Measurements from ENCODE around the gene PRKCH. TPM values are rescaled to one million over a fixed set of nuclear protein-coding genes. Genes with fewer than 3 reads are reported as not detected.

PRKCH gene
- total and polyA plus RNA-seq, 10 of the 15 experiments (the other 5 are each of a cell fraction or from before 2014, with no cell fraction given) = 10.7 to 140 (median 33.2) TPM

DNA sequence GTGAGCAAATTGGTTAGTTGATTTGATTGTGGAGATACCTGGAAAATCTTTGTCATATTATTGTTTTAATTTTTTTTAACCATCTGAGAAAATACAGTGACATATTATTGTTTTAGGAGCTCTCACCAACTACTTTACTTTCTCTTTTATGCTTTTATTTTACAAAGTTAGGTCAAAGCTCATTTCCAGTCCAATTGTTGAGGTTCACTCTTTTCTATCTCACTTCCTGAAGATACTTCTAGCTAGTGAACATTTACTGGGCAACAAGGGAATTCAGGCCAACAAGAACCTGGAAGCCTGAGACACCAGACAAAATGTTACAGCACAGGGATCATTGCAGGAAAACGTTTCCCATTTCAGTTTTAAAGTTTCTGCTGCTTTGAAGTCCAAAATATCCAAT is 44.1 kb upstream of the PRKCH start:
- no peak for ATAC-seq
- no peaks in the 10 kb centered on the region for H4K20me1 ChIP-seq (ENCODE audit: control insufficient read depth, insufficient read depth)
- no peaks in the 10 kb centered on the region for H3K79me2 ChIP-seq (ENCODE audit: control insufficient read depth, insufficient read depth, low read length)
- no peak overlapping the region for H3K4me3 ChIP-seq
- in situ Hi-C loops (cut with MboI) = no loop called here
- H2AFZ ChIP-seq (ENCODE audit: control insufficient read depth, low read depth, low read length) = no peak overlapping the region
- no peaks in the 10 kb centered on the region; the same call in 2 of the 3 replicates for H3K9me3 ChIP-seq (replicated peaks; ENCODE audit: control insufficient read depth, insufficient read depth, low read length)
- SMC1A ChIA-PET (ENCODE audit: uncharacterized antibody, unreplicated experiment) = interaction anchor here (1.0 to 1.2 kb wide), 2 partner anchors 8 to 560 kb away, joined by 3 to 5 read pairs; no protein-coding TSS in a partner anchor
- H3K27me3 ChIP-seq (replicated peaks in 1 of 2; ENCODE audit: control insufficient read depth in 2 of 2, insufficient read depth in 2 of 2, low read length in 1 of 2) = peaks cover 2 to 20% of the 10 kb centered on the region in 2 experiments
- TF ChIP-seq BACH1 (IDR thresholded peaks at IDR 0.05; ENCODE audit: borderline replicate concordance) (no peak), MYB (IDR thresholded peaks at IDR 0.05; ENCODE audit: borderline replicate concordance, low read depth, low read length) (no peak), CBX5 (IDR thresholded peaks at IDR 0.05; ENCODE audit: low read depth) (no peak), MEF2A (IDR thresholded peaks at IDR 0.05; ENCODE audit: insufficient read depth, low read depth, low read length) (no peak), JUNB (IDR thresholded peaks at IDR 0.05) (no peak), FOXM1 (IDR thresholded peaks at IDR 0.05; ENCODE audit: low read depth, low read length) (no peak), ZNF622 (IDR thresholded peaks at IDR 0.05) (no peak), POLR2A (IDR thresholded peaks at IDR 0.05; ENCODE audit: low read depth, low read length) (no peak), BCL11A (IDR thresholded peaks at IDR 0.05; ENCODE audit: low read depth, low read length) (no peak), IRF4 (IDR thresholded peaks at IDR 0.05; ENCODE audit: low read depth, low read length) (no peak), JUND (IDR thresholded peaks at IDR 0.05; ENCODE audit: low read depth, low read length) (no peak), NRF1 (conservative IDR thresholded peaks at IDR 0.05; ENCODE audit: low read depth, low read length) (no peak), STAT3 (IDR thresholded peaks at IDR 0.05; ENCODE audit: low read depth, low read length) (no peak)
- TF ChIP-seq, protein P1, sequence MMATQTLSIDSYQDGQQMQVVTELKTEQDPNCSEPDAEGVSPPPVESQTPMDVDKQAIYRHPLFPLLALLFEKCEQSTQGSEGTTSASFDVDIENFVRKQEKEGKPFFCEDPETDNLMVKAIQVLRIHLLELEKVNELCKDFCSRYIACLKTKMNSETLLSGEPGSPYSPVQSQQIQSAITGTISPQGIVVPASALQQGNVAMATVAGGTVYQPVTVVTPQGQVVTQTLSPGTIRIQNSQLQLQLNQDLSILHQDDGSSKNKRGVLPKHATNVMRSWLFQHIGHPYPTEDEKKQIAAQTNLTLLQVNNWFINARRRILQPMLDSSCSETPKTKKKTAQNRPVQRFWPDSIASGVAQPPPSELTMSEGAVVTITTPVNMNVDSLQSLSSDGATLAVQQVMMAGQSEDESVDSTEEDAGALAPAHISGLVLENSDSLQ (IDR thresholded peaks at IDR 0.05) = no peak
- TF ChIP-seq, protein P2, sequence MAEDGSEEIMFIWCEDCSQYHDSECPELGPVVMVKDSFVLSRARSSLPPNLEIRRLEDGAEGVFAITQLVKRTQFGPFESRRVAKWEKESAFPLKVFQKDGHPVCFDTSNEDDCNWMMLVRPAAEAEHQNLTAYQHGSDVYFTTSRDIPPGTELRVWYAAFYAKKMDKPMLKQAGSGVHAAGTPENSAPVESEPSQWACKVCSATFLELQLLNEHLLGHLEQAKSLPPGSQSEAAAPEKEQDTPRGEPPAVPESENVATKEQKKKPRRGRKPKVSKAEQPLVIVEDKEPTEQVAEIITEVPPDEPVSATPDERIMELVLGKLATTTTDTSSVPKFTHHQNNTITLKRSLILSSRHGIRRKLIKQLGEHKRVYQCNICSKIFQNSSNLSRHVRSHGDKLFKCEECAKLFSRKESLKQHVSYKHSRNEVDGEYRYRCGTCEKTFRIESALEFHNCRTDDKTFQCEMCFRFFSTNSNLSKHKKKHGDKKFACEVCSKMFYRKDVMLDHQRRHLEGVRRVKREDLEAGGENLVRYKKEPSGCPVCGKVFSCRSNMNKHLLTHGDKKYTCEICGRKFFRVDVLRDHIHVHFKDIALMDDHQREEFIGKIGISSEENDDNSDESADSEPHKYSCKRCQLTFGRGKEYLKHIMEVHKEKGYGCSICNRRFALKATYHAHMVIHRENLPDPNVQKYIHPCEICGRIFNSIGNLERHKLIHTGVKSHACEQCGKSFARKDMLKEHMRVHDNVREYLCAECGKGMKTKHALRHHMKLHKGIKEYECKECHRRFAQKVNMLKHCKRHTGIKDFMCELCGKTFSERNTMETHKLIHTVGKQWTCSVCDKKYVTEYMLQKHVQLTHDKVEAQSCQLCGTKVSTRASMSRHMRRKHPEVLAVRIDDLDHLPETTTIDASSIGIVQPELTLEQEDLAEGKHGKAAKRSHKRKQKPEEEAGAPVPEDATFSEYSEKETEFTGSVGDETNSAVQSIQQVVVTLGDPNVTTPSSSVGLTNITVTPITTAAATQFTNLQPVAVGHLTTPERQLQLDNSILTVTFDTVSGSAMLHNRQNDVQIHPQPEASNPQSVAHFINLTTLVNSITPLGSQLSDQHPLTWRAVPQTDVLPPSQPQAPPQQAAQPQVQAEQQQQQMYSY (CRISPR knock-in tag; IDR thresholded peaks at IDR 0.05) = no peak
- TF ChIP-seq, protein P3, sequence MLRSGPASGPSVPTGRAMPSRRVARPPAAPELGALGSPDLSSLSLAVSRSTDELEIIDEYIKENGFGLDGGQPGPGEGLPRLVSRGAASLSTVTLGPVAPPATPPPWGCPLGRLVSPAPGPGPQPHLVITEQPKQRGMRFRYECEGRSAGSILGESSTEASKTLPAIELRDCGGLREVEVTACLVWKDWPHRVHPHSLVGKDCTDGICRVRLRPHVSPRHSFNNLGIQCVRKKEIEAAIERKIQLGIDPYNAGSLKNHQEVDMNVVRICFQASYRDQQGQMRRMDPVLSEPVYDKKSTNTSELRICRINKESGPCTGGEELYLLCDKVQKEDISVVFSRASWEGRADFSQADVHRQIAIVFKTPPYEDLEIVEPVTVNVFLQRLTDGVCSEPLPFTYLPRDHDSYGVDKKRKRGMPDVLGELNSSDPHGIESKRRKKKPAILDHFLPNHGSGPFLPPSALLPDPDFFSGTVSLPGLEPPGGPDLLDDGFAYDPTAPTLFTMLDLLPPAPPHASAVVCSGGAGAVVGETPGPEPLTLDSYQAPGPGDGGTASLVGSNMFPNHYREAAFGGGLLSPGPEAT (IDR thresholded peaks at IDR 0.05; ENCODE audit: low read depth) = no peak
- TF ChIP-seq, protein P4, sequence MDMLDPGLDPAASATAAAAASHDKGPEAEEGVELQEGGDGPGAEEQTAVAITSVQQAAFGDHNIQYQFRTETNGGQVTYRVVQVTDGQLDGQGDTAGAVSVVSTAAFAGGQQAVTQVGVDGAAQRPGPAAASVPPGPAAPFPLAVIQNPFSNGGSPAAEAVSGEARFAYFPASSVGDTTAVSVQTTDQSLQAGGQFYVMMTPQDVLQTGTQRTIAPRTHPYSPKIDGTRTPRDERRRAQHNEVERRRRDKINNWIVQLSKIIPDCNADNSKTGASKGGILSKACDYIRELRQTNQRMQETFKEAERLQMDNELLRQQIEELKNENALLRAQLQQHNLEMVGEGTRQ (IDR thresholded peaks at IDR 0.05; ENCODE audit: borderline replicate concordance, low read depth, low read length) = no peak
- DNase-seq (ENCODE audit: low read depth, low spot score) = no peak
- no peak overlapping the region for H3K9ac ChIP-seq (ENCODE audit: control insufficient read depth, insufficient read depth, low read length)
- CTCF ChIA-PET = interaction anchor here (1.0 kb wide), 2 partner anchors 8 to 20 kb away, joined by 4 read pairs; no protein-coding TSS in a partner anchor
- H3K4me2 ChIP-seq (ENCODE audit: control insufficient read depth, insufficient read depth) = no peak overlapping the region
- H3K27ac ChIP-seq (ENCODE audit: control insufficient read depth, insufficient read depth) = no peak overlapping the region
- BruUV-seq (replicated peaks) = no TSS peak
- WGBS (ENCODE audit: insufficient coverage, insufficient replicate concordance, low lambda C conversion rate, missing lambda C conversion rate) = 0% methylated on average over 1 of the region's 1 CpG
- POLR2A ChIA-PET = interaction anchor here (0.5 kb wide), 1 partner anchor 235 kb away, joined by 6 read pairs; no protein-coding TSS in a partner anchor
- H3K4me1 ChIP-seq (ENCODE audit: control insufficient read depth, insufficient read depth, low read length) = no peaks in the 10 kb centered on the region
- intact Hi-C loops (cut with micrococcal nuclease; ENCODE audit: unreplicated experiment) = no loop called here
- H3K36me3 ChIP-seq (ENCODE audit: control insufficient read depth in 2 of 2, insufficient read depth in 2 of 2, low read length in 1 of 2) = no peaks in the 10 kb centered on the region
- RAD21 ChIA-PET (ENCODE audit: unreplicated experiment) = no interaction called here
- no peak for FAIRE-seq

Measured in GM12878 (cell line).